Right hindlimb (tissue), 1 donor: ENCODE measurements around the gene HHIP.

Experiments
- DNase-seq: peaks from one replicate; pipeline ENCODE4 v3.0.0-alpha.2; 2018

HHIP gene

GRCh38 chr4:144709793-144710525, 64.0 kb downstream of the HHIP start:
- DNase-seq, result no peak

GRCh38 chr4:144710526-144710912, 64.6 kb downstream of the HHIP start:
- no peak for DNase-seq

DNA sequence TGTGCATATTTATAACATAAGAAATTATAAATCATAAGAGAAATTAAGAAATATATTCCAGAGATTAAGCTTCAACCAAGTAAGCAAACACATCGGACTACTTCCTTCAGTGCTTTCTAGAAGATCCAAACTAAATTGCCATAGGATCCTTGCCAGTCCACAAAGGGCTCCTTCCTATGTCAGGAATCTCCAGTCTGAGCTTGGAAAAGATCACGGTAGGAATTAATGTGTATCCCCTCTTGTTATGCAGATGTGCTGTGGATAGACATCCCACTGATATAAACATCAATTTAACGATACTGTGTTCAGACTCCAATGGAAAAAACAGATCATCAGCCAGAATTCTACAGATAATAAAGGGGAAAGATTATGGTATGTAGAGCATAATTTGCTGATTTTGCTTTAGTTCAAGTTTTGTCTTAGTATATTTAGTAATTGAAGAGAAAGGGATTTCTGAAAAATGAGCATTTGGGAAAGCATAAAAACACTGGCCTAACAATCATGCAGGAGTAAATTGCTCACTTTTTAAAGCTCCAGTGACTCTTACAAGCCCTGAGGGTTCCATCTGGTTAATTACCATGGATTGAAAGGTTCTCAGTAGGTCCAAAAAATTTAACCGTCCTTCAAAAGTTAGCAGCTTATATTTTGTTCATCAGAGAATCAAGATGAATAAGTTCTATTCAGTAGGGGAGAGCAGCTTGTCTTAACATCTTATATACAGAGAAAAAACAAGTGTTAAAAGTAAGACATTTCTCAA, 65.9 kb downstream of the HHIP start:
- DNase-seq, result no peak

DNA sequence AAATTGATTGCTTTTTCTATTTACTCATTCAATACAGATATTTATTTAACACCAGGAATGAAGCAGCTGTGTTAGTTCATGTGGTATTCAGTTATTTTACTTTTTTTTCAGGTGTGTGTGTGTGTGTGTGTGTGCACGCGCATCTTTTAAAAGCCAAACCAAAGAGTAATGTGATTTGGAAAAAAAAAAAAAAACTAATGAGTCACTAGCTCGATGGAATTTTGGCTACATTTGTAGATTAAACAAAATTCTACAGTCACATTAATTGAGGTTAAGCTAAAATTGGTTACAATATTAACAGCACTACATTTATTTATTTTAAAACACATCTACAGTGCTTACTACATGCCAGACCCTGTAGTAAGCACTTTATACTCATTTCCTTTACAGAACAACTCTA, 66.8 kb downstream of the HHIP start:
- DNase-seq, result no peak

- DNase-seq, result no peak
Observed at GRCh38 chr4:144714166-144714565, 68.2 kb downstream of the HHIP start.

GRCh38 chr4:144715230-144715629, 69.3 kb downstream of the HHIP start:
- no peak for DNase-seq

- no peak for DNase-seq
Observed at GRCh38 chr4:144716778-144717177, 70.8 kb downstream of the HHIP start.

GRCh38 chr4:144718958-144719512, 73.1 kb downstream of the HHIP start:
- DNase-seq, result no peak

DNA sequence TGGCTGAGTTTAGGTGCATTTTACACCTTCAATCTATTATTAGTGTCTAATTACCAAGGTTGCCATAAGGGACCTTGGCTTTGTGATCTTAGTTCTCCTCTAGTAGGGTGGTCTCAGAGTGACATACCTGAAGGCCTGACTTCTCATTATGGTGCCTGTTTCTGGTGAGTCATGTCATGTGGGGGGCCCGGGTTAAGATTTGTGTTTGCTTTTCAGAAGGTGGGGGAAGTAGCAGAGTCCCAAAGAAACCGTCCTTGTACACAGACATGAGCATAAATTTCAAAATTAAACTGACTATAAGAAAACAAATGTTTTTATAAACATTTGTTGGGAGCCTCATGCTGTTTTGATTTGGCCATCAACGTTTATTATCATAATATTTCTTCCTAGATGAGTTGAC, 74.5 kb downstream of the HHIP start:
- no peak for DNase-seq

DNA sequence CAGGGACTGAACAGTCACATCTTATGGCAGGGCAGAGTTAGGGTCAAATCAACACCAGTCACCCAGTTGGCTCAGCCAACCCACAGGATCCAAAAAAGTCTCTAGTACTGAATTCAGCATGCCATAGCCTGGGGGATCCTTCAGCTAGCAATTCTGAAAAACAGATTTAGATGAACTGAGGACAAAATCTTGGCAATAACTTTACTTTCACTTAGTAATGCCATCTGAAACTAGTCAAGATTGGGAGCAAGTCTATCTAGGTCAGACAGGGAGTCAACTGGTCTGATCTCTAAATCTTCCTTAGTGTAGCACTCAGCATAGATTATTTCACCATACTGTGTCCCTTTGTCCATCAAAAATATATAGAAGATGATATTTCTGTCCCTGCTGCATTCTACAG, 76.0 kb downstream of the HHIP start:
- DNase-seq, result no peak

DNA sequence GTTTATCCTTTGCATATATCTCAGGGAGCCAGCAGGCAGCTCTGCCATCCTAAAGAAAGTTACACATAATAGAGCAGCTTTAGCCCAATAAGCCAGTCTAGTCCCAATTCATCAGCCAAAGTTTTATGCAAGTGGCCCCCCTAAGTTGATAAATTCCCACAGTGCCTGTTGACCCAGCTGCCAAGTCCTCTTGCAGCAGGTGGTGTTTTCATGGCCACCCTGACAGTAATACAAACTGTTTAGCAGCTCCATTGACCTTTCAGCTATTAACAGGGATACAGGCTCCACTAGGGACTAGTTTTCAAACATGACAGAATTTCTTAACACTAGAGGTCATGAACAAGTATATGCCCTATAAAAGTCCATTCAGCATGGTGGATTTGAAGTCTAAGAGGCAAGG, 77.5 kb downstream of the HHIP start:
- DNase-seq, result no peak

DNA sequence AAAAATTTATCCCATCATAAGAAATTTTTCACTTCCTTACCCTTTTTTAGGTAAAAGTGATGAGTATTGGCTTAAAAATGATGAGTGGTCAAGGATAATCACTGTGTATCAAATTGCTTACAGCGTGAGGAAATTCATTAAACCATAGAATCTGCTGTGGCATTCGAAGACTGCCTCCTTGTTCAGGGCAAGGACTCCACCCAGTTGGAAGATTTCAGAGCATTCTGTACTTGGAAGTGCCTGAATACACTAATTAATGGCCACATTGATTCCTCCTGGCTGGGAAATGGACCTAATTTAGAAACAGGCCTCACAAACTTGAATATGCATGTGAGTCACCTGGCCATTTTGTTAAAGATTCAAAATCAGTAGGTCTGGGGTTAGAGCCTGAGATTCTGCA, 83.2 kb downstream of the HHIP start:
- DNase-seq, result no peak

GRCh38 chr4:144732584-144733428, 86.8 kb downstream of the HHIP start:
- DNase-seq, result no peak

DNA sequence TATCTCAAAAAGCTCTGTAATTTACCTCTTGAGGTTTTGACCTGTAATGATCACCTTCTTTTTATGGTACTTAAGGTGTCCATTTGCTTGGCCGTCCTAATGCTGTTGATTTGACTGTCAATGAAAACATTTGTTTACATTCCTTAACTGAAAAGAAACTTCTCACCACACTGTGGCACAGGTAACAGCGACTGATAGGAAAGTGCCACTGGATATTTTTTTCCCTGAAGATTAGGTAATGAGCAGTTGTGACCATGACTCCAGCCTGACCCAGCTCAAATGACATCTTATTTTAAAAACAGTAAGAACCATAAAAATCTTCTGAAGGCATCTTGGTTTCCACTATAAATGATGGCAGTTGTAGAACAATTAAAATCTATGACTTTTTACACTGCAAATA, 87.6 kb downstream of the HHIP start:
- DNase-seq, result no peak

GRCh38 chr4:144734522-144734921, 88.6 kb downstream of the HHIP start:
- DNase-seq, result no peak

DNA sequence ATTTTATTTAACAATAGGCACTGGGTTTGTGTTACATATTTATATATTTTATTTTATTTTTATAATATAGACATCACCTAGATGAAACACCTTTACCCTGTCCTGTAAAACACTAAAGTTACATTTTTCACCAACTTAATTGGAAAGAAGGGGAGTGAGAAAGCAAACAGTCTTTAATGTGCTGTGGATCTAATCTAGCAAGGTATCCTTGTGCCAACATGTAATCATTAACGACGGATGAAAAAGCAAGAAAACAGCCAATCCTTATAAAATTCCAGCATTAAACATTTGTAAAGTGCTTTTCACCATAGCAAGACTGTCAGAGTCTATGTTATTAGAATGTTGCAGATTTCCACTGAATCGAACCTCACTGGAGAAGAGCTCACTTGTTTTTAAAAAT, 92.7 kb downstream of the HHIP start:
- no peak for DNase-seq

DNA sequence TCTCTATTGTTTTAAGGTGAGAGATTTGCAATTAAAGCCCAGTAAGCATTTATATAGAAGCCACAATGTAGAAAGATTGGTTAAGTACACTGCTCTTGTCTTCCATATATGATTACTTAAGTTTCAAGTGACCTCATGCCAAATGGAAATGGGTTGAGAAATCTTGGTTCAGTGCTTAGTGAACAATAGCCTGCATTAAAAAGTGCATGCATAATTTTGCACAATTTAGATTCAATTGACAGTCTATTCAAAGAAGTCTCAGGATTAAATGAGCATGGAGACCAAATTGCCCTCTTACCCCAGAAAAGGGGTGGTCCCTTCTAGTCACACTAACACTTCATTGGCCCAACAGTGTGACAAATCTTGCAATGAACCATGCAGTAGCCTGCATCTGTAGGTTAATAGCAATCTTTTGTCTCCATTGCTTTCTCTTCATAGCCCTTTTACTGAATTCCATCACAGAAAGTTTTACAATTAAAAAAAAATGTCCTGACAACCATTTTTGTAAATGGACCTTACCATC, 93.6 kb downstream of the HHIP start:
- no peak for DNase-seq

DNA sequence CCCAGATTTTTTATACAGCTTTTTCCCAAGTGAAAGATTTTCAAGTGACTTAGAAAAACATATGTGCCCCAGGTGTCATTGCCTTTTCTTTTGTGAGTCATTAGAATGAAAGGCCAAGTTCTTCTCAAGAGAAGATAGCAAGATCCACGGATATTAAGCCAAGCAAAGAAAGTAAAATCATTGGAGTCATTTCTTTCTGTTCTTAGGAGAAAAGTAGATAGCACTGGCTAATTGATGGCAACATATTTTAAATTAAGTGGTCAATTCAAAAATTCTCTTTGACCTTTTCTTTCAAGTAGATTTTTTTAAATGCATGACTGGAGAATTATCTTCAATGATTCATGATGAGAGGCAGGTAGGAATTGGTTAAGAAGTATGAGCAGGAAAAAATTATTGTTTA, 94.4 kb downstream of the HHIP start:
- DNase-seq, result no peak

- no peak for DNase-seq
Observed at GRCh38 chr4:144748814-144749555, 103.0 kb downstream of the HHIP start.

- DNase-seq, result no peak
Observed at GRCh38 chr4:144750348-144750747, 104.4 kb downstream of the HHIP start.

DNA sequence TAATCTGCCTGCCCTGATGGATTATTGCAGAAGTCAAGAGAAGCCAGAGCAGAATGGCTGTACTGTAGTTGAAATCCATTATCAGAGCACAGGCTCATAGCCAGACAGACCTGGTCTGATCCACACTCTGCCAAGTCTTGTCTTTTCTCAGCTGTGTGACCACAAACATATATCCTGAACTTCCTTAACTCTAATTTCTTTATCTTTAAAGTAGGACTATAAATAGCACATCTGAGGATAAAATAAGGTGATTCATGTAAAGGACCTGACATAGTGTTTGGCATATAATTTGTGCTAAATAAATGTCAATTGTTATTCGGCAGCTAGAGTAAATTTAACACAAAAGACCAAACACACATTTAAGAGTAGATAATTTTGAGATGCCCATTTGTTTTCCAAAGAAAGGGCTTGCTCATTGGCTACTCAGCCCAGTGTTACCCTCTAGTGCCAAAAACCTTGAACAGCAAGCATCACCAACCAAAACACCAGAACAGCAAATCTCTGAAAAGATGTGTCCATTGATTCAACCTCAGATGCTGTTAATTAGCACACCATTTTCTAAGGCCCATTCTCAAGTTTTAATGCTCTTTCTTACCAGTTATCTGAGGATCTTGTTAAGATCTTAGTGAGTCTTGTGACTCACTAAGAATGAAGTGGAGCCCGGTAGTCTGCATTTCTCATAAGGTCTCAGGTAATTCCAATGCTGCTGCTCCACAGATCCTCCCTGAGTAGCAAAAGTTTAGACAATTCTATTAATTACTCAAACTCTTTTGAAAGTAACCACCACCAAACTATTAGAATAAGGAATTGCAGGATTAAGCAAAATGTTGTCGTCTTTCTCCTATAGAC, 108.8 kb downstream of the HHIP start:
- no peak for DNase-seq
